Erythroblast (primary cell): ENCODE data around the gene PARP6.

Source experiments
- GATA1 ChIP-seq: IDR thresholded peaks from 2 replicates; pipeline ENCODE4 v1.6.1; 2011; ENCODE audit warnings: low read depth, mild to moderate bottlenecking, control low read depth, low read length, moderate library complexity
- POLR2A ChIP-seq: IDR thresholded peaks from 2 replicates; pipeline ENCODE4 v1.6.1; 2011; ENCODE audit warnings: mild to moderate bottlenecking, low read length

- TF ChIP-seq POLR2A (no peak), GATA1 (no peak)
These were observed 1.1 kb downstream of the PARP6 start for GRCh38 chr15:72271221-72271620.
